ENCODE results near the gene BRCC3.
A peak's percentile ranks its signal among the peaks of the same experiment; 100 is the strongest.
"Not testable (repeated sequence)": the region's sequence is repeated elsewhere in the genome, so short reads cannot be mapped to it uniquely, and the experiment has no call there.

BRCC3 gene

DNA sequence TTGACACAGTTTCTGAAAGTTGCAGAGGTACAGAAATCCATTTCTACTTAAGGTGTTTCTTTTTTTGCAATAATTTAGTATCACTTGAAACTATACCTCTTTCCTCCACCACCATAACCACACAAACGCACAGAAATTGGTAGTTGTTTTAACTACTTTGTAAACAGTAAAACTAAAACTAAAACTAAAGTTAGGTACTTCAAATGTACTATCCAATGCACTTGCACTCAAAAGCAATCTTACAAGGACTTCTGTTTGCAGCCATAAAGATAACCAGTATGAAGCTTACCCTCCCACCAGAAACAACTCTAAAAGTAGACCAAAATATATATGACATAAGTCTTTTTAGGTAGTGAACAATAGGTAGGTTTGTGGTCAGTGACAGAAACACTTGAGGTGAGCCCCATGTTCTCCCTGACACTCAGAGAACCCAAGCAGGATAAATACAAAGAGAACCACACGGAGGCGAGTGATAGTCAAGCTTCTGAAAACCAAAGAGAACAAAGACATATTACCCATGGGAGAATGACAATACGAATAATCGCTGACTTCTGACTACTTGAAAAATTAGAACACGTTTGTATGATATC, 72.7 kb downstream of the BRCC3 start:
- no peak for DNase-seq (ENCODE audit: low read depth in 2 of 2)

DNA sequence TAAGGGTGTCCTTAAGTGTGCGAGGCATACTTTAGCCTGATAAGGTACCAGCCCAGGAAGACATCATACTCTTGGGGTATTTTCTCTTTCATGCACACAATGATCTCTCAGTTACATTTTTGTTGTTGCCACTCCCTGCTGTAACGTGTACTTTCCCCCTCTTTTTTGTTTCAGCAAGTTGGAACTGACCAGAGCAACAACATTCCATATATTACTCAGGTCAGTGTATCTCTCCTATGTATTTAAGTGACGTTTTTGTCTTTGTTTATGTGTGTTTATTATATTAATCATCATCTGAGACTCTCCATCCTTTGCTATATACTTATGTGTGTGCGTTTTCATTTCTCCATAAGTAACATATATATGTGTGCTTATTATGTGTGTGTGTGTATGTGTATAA, 73.6 kb downstream of the BRCC3 start:
- DNase-seq (ENCODE audit: low read depth in 2 of 2): no peak

DNA sequence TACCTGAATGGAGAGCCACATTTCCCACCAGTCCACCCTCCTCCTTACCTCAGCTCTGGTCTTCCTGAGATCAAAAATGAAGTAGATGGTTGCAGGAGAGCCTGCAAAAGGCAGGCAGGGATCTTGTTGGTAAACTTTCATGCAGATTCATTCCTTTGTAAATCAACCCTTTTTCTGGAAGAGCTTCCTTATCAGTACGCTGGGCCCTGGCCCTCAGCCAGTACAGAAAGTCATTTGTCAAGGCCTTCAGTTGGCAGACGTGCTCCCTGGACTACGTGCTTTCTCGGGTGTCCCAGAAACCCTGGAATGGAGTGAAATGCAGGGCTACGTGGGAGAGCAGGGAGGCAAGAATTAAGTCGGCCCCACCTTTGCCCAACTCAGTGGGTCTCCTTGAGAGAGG, 76.3 kb downstream of the BRCC3 start:
- DNase-seq (ENCODE audit: low read depth in 2 of 2): not testable (repeated sequence)

DNA sequence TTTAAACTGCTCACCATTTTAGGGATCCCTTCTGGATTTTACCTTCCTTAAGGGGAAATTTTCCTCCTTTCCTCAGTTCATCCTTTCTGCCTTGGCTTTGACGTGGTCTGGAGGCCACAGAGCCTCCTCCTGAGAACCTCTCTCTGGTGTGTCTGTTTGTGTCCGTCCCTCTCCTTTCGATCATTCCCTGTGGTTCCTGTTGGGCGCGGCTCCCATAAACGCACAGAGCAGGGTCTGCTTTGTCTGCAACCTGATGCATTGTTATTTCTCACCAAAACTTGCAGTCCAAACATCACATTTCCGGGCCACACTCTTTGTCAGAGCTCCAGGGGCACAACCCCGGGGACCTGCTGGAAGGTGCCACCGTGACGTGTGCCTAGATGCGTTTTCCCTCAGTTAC, 76.9 kb downstream of the BRCC3 start:
- DNase-seq (ENCODE audit: low read depth in 2 of 2): not testable (repeated sequence)

DNA sequence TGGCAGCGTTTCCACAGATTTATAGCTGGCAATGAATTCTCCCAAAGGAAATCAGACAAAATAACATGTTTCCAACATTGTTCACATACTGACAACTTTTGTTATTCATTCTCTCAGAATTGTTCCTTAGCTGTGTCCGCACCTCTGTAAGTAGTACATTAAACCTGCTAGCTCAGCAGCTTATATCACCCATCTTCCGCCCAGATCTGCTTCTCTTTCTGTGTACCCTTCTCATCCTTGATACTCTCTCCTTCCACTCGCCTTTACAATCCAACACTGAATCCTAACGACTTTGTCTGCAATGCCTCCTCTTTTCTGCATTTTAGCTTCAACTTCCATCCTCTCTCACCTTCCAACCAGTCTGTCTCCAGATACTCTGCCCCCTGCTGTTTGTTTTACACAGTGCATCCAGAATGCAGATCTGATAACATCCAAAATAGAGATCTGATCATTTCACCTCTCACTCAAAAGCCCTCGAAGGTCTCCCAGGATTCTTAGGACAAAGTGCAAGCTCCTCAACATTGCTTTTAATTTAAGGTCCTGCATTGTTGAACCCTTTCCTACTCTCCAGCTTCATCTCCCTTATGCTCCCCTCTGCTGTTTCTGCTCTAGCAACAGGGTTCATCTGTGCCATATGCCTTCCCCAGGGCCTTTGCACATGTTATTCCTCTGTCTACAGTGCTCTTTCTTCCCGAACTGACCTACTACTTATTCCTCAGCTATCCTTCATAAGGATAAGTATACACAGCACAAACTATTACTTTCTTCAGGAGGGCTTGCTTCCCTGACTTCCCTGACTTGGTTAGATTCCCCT, 77.6 kb downstream of the BRCC3 start:
- DNase-seq (ENCODE audit: low read depth in 2 of 2): peak; percentile 7 to 18

DNA sequence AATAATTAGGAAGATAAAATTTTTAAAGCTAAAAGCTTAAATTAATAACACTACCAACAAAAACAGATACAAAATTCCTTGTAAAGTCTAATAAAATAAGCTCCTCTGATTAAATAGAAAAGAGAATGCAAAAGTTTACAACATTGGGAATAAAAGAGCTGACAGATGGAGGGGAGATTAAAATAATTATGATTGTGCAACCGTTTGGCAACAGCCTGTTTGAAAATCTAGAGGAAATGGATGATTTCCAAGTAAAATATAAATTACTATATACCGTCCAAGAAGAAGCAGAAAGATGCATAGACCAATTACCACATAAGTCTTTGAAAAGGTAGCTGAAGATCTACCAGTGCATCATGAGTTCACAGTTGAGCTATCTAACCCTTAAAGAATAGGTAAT, 98.6 kb downstream of the BRCC3 start:
- no peak for DNase-seq (ENCODE audit: low read depth in 2 of 2)
